Right lobe of liver (tissue), 4 donors: ENCODE results near the gene EXOSC5.

ENCODE experiments used
- POLR2A ChIP-seq: fragments of 450-650 bp; IDR thresholded peaks from one replicate; pipeline ENCODE4 v1.6.1; 2017; ENCODE audit warnings: antibody characterized with exemption, mild to moderate bottlenecking
- TF ChIP-seq, protein P1 (sequence below), 4 donors: fragments of 200-600 bp in 3 of 4; fragments of 450-650 bp in 1 of 4; IDR thresholded peaks; one replicate each; pipeline versions ENCODE4 v1.5.1 to v1.8.0; 2016 to 2022; ENCODE audit warnings: antibody characterized with exemption in 4 of 4, mild to moderate bottlenecking in 2 of 4
- donor health status: DM: no; HTN: no; CAD: no.
- donor health status: DM: no; HTN: no; CAD: no.
- donor health status: DM: no; HTN: yes; CAD: no.

DNA sequence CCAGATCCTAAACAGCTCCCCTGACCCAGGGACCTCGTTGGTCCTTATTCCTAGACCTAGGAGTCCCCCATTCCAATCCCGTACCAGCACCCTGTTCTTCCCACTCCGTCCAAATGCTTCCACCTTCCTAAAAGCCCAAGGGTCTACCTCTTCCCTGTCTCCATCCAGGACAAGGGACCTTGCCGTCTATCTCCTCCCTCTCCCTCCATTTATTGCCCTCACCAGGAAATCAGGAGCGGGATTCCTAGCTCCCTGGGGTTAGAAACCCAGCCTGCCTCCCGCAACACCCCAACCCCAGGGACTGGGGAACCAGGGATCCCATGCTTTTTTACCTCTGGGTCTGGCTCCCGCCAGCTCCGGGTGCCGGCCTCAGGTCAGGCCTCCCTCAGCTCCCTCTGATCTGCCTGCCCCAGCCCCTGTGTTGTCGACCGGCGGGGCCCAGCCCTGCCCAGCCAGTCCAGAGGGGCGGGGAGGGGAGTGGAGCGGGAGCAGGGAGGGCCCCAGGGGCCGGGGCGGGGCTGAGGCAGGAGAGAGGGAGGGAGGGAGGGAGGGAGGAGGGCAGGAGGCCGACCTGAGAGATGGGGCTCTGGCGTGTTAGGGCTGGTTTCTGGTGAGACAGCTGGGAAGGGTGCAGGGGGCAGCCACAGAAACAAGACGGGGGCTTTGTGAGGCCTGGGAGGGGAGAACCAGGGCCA lies 29.9 kb upstream of the EXOSC5 start, which contains the start of gene B3GNT8:
- TF ChIP-seq, protein P1, sequence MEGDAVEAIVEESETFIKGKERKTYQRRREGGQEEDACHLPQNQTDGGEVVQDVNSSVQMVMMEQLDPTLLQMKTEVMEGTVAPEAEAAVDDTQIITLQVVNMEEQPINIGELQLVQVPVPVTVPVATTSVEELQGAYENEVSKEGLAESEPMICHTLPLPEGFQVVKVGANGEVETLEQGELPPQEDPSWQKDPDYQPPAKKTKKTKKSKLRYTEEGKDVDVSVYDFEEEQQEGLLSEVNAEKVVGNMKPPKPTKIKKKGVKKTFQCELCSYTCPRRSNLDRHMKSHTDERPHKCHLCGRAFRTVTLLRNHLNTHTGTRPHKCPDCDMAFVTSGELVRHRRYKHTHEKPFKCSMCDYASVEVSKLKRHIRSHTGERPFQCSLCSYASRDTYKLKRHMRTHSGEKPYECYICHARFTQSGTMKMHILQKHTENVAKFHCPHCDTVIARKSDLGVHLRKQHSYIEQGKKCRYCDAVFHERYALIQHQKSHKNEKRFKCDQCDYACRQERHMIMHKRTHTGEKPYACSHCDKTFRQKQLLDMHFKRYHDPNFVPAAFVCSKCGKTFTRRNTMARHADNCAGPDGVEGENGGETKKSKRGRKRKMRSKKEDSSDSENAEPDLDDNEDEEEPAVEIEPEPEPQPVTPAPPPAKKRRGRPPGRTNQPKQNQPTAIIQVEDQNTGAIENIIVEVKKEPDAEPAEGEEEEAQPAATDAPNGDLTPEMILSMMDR (IDR thresholded peaks at IDR 0.05) = no peak
- TF ChIP-seq POLR2A = no peak
